Activated CD4-positive, alpha-beta T cell treated with anti-CD3 and anti-CD28 coated beads, Interleukin-2, amount 50 U/mL, for 1 hour (primary cell): ENCODE measurements around the gene EPHX1.
"Not testable (repeated sequence)": the region's sequence is repeated elsewhere in the genome, so short reads cannot be mapped to it uniquely, and the experiment has no call there.

Experiments
- DNase-seq: peaks from one replicate; pipeline ENCODE4 v3.0.0-alpha.2; 2020

The EPHX1 gene

GRCh38 chr1:225809842-225810578, at the start of gene EPHX1:
Gene EPHX1, plus strand, starts transcription at chr1:225810124. Its CDS starts 18,606 bp downstream, at chr1:225828730.
- peak; percentile 57 for DNase-seq

DNA sequence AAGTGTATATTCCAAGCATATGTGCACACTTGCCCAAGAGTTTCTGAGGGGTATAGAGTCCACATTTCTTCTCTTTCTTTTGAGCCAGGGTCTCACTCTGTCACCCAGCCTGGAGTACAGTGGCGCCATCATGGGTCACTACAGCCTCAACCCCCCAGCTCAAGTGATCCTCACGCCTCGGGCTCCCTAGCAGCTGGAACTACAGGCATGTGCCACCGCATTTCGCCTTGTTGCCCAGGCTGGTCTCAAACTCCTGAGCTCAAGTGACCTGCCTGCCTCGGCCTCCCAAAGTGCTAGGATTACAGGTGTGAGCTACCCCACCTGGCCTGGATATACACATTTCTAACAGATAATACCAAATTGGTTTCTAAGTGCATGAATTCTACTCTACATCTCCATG, 49.4 kb upstream of the EPHX1 start:
- DNase-seq, result no peak

- not testable (repeated sequence) for DNase-seq
Observed at GRCh38 chr1:225761395-225761794, 48.5 kb upstream of the EPHX1 start.

GRCh38 chr1:225762002-225762441, 47.9 kb upstream of the EPHX1 start:
- DNase-seq, result no peak

GRCh38 chr1:225762444-225762843, 47.5 kb upstream of the EPHX1 start:
- no peak for DNase-seq

DNA sequence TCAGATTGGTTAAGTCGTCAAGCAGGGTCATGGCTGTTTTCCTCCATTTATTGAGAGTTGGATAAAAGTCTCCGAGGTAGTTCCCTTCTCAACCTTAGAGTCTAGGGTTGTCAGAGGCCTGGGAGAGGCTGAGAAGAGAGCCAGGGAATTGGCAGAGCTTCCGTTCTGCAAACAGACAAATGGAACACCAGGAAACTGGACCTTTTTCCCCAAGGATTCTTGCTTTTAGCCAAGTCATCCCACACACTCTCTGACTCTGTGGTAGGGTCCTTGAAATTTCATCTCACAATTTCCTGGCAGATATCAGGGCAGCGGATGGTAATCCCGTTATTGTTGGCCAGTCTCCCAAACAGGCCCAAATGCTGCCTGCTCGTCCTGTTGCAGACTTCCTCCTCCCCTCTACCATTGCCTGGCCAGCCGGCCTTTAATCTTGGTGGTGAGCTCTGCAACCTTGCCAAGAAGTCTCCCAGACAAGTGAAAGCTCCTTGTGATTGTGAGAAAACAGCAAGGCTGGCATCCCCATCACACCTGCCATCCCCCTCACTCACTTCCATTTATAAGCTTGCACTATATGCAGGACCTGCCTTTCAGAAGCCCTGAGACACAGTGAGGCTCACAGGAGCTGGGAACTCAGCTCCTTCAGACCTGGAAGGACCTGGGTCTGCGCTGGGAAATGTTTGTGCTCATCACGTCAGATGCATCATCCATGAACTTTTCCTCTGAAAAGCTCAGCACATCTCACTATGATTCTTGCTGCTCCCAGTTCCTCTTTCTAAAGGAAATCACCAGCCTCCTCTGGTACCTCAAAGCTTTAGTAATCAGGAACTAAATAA, 46.0 kb upstream of the EPHX1 start:
- DNase-seq, result no peak

DNA sequence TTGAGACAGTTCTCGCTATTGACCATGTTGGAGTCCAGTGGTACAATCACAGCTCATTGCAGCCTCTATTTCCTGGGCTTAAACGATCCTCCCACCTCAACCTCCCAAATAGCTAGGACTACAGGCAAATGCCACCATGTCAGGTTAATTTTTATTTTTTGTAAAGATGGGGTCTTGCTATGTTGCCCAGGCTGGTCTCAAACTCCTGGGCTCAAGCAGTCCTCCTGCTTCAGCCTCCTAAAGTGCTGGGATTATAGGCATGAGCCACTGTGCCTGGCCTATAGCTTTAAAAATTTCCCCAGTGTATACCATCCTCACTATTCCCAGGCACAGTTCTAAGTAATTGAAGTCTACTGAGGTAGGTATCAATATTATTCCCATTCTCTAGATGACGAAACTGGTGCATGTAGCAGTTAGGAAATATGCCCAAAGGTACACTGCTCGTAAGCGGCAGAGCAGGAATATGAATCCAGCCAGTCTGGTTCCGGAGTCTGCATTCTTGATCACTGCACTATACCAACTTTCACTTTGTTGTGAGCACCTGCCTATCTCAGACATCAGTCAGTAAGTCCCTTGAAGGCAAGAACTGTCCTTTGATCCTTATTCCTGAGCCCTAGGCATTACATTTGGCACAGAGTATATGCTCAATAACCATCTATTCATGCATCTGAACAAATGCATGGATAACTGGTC, 43.8 kb upstream of the EPHX1 start:
- no peak for DNase-seq

GRCh38 chr1:225766967-225767633, 42.8 kb upstream of the EPHX1 start:
- no peak for DNase-seq

DNA sequence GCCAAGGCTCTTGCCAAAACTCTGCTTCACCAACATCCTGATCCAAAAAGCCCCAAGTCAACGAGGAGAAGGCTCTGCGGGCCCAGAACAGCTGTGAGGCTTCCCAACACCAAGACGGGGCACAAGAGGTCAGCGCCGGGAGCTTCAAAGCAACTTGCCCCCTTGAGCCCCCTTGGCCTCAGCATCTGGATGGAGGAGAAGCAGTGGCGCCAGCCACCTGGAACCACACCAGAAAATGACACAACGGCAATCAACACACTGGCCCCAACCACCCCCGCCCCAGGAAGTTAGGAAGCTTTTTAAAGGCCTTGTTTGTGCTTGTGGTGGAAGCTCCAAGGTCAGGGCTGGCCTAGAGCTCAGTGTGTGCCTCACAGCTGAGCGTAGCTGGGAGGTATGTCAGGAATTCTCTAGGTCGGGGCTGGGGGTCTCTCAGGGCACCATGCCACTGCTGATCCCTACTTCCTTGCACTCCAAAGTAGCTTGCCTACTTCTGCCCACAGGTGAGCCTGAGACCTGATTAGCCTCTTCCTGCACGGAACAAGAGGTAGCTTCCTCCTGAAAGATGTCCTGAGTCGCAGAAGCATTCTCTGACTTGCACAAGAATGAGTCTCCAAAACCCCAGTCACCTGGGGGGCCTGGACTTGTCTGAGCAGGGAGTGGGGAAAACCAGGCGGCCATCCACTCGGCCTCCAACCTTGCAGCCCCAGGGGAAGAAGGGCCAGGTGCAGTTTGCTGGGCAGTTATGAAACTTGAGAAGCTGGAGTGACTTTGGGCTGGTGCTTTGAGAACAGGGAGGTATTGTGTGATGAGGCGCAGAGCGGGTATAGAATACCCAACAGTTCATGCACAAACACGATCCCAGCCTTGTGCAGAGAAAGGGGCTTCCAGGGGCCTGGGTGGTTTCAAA, 42.0 kb upstream of the EPHX1 start:
- no peak for DNase-seq

DNA sequence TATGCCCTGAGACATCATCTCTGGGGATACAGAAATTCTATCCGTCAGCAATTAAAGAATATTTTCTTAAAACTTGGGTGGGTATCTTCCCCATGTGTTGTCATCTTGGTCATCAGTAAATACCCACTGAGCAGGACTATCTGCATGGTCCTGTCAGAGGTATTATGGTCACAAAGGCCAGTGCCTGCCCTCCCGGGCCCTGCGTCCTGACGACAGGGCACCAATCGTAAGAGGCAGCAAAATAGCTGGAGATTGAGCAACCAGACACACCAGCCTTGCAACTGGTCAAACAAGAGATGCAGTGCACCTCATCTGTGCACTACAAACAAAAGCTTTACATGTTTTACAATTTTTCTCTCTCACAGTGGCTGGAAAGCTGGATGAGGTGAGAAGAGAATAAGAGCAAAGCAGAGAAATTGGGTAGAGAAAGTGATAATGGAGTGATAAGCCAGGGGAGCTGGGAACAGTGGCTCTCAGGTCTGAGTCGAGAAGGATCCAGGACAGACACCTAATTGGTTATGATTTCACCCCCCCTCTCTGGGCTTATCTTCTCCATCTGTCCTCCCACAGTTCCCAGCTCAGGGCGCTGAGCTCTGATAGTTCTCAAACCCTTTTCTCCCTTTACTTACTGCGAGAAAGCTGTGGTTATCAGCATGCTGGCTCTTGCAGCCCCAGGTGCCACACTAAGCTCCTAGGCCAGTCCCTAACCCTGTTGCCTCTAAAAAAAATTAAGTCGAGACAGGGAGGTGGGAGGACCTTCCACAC, 41.1 kb upstream of the EPHX1 start:
- DNase-seq, result no peak

GRCh38 chr1:225769687-225770086, 40.2 kb upstream of the EPHX1 start:
- DNase-seq, result no peak

DNA sequence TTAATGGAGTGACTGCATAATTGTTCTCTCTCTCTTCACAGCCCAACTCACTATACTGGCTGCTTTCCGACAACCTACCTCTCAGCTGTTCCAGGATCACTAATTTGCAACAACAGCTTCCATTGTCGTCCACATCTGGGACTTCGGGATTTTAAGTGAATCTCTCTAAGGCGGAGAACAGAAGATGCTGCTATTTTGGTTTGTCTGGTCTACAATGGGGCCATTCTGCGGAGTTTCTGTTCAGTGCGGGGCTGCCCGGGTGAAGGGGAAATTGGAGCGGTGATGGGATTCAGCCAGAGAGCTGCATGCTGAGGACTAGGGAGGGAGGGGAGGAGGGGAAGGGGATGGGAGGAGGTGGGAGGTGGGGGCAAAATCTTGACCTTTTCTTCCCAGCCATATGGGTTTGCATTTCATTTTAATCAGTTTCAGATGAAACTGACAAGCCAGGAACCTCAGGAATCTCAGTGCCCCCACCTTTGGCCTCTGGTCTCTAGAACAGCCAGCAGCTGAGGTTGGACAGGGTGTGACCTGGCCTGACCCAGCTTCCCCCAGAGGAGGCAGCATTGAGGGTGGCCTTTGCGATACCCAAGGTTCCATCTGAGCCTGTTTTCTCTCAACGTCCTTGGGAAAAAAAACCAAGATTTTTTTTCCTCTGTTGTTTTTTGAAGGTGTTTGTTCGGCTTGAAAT, 39.2 kb upstream of the EPHX1 start:
- no peak for DNase-seq

GRCh38 chr1:225771661-225772322, 38.1 kb upstream of the EPHX1 start:
- DNase-seq, result no peak

DNA sequence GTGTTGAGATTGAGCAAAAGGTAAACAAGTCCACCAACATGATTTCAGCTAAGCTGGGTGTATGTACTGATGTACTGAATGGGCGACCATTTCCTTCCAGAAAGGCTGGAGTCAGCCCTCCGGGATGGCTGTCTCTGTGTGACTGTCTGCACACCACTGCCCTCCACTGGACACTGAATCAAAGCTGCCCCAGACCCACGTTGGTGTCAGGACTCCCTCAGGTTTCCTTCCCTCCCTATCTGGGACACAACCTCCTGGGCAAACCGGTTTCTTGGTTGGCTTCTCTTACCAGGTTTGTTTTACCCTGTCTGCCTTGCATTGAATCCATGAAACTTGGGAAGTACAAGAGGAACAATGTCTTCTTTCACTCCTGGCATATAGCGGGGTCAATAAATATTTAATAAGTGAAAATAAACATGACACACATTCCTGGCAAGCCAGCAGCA, 37.6 kb upstream of the EPHX1 start:
- peak; percentile 20 for DNase-seq

DNA sequence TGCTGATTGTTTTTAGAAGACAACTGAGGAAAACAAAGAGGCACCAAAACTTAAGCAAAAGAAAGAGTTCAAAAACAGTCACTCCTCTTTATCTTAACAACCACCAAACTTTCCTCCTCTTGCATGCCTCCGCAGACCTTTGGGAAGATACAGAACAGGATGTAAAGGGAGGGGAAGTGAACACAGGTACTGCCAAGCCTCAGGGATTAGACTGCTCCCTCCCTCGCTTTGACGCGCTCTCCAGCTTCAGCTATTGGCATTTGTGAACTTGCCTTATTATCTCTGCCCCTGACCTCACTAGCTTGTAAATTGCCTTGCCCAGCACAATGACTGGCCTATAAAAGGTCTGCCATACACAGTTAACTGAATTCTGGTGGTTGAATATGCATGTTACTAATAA, 37.1 kb upstream of the EPHX1 start:
- DNase-seq, result no peak

DNA sequence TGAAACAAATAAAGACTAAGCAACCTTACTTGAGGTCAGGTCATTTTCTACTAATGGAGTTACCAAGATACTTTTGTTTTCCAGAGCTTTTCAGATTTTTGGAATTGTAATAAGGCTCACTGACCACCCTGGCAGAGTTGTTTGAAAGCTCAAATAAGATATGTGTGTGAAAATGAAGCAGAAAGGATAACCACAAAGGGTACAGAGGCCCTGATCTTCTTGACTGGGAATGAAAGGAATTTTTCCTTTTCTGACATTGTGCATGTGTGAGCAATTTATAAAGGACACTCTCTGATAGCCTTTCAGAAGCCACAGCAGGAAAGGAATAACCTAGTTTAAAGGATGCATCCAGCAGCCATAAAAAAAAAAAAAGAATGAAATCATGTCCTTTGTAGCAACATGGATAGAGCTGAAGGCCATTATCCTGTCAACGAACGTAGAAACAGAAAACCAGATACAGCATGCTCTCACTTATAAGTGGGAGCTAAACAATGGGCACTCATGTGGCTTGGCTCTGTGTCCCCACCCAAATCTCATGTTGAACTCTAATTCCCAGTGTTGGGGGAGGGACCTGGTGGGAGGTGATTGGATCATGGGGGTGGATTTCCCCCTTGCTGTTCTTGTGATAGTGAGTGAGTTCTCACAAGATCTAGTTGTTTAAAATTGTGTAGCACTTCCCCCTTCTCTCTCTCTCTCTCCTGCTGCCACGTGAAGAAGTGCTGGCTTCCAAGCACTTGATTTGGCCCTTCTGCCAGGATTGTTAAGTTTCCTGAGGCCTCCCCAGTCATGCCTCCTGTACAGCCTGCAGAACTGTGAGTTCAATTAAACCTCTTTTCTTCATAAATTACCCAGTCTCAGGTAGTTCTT, 35.4 kb upstream of the EPHX1 start:
- no peak for DNase-seq

- DNase-seq, result no peak
Observed at GRCh38 chr1:225776294-225776693, 33.6 kb upstream of the EPHX1 start.

GRCh38 chr1:225777058-225777582, 32.8 kb upstream of the EPHX1 start:
- no peak for DNase-seq
